ENCODE results near the gene POLR2I.
A peak's percentile ranks its signal among the peaks of the same experiment; 100 is the strongest.
"Not testable (repeated sequence)": the region's sequence is repeated elsewhere in the genome, so short reads cannot be mapped to it uniquely, and the experiment has no call there.

The POLR2I gene

DNA sequence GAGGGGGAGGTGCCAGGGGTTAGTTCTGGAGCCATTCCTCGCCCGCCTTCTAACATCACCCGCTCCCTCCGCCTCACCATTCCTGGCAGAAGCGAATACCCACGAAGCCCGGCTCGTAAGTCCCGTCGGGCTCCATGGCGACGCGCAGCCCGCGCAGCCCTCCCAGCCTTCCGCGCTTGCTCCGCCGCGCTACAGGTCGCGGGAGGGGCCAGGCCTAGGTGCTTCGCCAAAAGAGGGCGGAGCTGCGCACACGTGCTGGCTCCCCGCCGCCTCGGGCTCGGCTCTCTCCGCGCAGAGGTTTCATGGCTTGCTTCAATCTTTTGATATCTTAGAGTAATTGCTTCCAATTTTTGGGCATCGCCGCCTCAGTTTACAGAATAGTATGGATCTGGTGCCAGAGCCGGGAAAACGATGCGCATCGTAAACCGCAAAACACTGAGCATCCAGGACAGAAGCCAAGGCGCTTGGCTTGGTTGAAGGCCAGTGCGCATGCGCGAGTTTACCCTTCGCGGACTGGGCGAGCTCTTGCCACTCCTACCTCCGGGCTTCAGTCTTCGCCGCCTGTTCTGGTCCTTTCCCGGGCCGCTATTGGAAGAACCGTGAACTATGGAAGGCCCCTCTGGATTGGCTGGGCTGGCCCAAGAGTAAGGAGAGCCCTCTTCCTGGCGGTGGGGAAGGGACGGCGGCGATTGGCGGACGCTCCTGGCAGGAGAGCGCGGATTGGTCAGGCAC, at the start of gene POLR2I:
Gene POLR2I, minus strand, starts transcription at position 155 of the 732 bp plus-strand sequence. Its CDS starts 19 bp downstream, at position 136.
- peak; percentile 100 for DNase-seq

DNA sequence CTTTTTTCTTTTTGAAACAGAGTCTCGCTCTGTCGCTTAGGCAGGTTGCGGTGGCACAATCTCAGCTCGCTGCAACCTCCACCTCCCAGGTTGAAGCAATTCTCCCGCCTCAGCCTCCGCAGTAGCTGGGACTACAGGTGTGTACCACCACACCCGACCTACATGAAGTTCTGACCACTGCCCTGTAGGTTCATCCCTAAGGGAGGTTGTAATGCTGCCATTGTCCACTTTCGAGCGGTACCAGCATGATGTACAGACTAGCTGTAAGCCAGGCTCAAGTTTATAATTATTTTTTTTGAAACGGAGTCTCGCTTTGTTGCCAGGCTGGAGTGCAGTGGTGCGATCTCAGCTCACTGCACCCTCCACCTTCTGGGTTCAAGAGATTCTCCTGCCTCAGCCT, 49.1 kb upstream of the POLR2I start:
- DNase-seq = no peak

- DNase-seq = no peak
Measured at GRCh38 chr19:36160821-36161596, 46.3 kb upstream of the POLR2I start.

GRCh38 chr19:36153126-36153525, 38.5 kb upstream of the POLR2I start:
- no peak for DNase-seq

- DNase-seq = no peak
Measured at GRCh38 chr19:36152352-36153091, 37.8 kb upstream of the POLR2I start, which contains the start of gene COX7A1. Gene COX7A1, minus strand, starts transcription at chr19:36152447. Its CDS starts 40 bp downstream, at chr19:36152407.

DNA sequence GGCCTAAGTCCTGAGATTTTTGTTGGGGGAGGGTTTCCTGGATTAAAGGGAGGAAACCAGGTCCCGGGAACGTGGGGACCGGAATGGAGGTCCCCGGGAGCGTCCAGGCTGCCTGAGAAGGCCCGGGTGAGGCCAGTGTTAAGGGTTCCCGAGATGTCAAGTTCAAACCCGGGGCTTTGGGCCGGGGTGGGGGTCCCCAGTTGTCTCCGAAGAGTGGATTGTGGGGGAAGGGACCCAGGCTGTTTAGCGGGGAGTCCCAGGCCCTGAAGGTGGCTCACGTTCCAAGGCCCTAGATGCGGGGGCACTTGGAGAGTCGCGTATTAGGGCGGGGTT, 37.3 kb upstream of the POLR2I start:
- no peak for DNase-seq

DNA sequence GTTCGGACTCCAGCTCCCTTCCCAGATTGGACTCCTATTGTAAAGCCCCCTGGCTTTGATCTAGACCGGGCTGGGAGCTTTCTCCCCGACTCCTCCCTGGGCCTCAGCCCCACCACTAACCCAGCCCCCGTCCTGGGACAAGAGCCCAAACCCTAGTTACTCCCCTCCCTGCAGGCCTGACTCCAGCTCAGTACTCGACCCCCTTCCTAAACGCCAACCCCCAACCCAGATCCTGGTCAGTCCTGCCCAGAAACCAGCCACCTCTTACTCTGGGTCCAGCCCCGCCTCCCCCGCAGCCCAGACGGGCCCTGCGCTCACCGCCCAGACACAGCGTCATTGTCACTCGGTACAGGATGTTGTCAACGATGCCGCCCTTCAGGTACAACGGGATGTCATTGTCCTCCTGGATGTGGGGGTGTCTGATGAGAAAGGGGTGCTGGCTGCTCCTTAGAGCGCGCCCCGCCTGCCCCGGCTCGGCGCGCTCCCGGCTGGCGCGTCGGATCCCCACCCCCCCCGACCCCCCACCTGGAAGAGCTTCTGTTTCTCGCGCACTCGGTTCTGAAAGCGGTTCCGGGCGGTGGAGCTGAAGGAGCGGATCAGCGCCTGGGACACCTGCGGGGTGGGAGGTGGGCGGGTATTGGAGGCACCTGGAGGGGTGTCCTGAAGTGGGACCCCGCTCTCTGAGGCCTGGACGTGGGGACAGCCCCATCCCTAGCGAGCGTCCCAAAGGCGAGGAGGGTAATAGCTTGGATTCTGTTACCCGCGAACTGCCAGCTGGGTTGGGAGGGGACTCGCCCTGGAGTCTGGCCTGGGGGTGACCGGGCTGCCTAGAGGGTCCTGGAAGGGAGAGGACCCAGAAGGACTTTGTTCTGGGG, 36.7 kb upstream of the POLR2I start:
- no peak for DNase-seq

DNA sequence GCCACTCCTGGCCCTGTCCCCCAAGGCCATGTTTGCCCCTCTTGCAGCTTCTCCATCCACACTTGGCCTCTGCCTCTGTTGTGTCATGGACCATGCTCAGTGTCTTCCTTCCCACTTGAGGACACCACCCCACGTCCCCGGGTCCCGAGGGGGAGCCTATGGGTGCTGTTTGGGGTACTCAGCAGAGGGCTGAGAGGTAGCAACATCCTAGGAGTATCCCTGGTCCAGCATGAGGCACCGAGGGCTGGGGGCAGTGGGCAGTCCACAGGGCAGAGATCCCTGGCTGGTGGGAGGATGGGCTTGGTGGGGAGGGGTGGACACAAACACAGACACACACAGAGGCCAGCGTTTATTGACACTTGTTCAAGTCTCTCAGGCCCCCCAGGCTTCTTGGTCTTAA, 35.9 kb upstream of the POLR2I start:
- DNase-seq = no peak

DNA sequence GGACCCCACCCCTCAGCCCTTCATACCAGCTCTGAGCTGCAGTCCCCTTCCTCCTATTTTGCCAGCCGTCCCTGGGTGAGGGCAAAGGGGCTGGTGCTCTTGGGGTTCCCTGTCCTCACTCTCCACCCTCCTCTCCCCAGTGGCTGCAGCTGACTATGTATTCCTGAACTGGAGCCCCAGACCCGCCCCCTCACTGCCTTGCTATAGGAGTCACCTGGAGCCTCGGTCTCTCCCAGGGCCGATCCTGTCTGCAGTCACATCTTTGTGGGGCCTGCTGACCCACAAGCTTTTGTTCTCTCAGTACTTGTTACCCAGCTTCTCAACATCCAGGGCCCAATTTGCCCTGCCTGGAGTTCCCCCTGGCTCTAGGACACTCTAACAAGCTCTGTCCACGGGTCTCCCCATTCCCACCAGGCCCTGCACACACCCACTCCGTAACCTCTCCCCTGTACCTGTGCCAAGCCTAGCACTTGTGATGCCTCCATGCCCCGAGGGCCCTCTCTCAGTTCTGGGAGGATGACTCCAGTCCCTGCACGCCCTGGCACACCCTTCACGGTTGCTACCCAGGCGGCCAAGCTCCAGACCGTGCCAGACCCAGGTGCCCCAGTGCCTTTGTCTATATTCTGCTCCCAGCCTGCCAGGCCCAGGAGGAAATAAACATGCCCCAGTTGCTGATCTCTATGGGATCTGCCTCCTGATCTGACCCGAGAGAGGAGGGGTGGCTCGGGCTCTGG, 35.2 kb upstream of the POLR2I start:
- DNase-seq = no peak

- no peak for DNase-seq
Measured at GRCh38 chr19:36144624-36145023, 29.9 kb upstream of the POLR2I start.

DNA sequence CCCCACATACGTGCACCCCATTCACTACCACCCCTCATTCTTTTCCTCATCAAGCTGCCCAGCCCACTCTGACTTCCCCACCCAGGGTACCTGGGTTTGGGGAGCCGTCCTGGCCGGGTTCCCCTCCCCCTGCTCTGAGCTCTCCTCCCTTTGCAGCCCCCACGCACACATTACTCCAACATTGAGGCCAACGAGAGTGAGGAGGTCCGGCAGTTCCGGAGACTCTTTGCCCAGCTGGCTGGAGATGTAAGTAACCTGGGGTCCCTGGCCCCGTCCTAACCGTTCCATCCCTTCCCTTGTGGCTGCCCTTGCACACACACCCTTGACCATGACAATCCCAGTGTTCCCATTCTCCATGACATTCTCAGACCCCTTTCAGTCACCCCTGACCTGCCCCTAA, 27.8 kb upstream of the POLR2I start:
- DNase-seq = no peak

DNA sequence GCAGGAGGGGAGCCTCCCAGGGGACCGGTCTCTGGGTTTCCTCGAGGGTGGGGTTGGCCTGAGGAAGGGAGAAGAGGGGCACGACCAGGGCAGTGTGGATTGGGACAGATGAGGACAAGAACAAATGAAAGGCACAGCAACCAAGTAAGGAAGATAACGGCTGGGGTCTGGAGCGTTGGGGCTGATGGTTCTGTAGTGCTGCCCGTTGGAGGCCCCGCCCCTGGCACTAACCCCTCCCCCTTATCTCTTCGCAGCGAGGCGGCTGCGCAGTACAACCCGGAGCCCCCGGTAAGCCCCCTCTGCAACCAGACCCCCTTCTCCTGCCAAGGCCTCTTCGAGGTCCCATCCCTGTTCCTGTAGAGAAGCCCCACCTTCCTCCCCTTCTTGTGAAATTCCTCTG, 27.4 kb upstream of the POLR2I start:
- no peak for DNase-seq

DNA sequence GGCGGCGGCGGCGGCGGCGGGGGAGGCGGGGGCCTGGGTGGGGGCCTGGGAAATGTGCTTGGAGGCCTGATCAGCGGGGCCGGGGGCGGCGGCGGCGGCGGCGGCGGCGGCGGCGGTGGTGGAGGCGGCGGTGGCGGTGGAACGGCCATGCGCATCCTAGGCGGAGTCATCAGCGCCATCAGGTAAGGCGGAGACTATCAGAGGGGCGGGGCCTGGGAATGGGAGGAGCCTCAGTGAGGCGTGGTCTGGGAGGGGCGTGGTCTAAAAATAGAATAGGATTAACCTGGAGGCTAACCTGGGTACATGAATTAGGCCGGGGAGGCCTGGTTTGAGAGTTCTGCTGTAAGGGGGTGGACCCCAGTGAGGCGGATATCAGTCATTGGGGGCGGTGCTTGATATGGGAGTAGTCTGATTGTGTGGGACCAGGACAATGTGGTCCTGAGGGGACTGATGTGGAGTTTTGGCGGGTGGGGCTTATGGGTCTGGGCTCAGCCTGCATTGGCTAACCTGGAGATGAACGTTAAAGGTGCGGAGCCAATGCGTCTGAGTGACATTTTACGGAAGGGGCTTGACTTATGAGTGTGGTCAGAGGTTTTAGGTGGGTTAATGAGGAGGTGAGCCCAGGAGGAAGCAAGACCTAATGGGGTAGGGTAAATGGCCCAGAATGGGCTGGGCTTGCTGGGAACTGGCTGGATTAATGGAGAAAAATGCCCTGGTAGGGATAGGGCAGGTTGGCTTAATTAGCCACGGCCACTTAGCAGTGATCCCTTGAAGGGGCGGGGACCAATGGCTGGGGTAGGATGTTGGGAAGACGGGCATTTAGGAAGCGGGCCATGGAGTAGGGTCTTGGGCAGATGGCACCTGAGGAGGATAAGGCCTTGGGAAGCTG, 26.6 kb upstream of the POLR2I start:
- DNase-seq = peak; percentile 88

GRCh38 chr19:36140304-36141038, 25.8 kb upstream of the POLR2I start:
- DNase-seq = peak; percentile 92

DNA sequence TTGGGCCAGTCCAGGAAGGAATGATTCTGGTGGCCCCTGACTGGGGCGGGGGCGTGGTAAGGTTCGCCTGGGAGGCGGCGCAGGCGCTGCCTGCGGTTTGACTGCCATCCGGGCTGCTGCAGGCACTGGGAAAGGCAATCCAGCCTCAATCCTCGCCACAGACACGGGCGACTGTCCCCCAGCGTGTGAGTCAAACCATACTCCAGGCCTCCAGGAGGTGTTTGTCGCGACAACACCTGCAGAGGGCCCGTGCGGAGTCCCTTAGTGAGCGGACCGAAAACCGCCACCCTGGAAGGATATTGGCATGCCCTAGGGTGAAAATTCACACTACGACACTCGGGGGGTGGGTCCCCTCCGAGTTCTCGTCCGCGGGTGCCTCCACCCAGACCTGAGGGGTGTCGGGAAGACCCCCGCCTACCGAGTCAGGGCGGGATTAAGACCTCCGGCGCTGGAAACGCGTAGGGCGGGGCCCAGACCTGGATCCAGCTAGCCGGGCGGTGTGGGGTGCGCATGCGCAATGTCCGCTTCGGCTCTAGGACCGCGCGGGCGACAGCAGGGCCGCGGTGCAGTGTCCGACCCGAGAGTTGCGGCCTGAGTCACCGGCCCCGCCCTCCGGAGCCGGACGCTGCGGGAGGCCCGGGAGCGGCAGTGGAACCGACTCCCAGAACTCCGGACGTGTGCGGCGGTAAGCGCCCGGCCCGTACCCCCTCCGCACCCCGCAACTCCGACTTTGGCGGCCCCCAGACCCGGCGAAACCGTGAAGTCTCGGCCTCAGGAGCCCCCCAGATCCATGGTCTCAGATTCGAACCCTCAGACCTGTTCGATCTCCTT, 25.0 kb upstream of the POLR2I start, which contains the start of gene CAPNS1:
Gene CAPNS1, plus strand, starts transcription at position 594 of the 831 bp plus-strand sequence. CDS start 946 bp downstream, outside the sequence.
- peak; percentile 98 for DNase-seq

GRCh38 chr19:36139120-36139472, 24.4 kb upstream of the POLR2I start:
- no peak for DNase-seq

GRCh38 chr19:36136964-36137686, 22.4 kb upstream of the POLR2I start:
- peak; percentile 75 for DNase-seq

DNA sequence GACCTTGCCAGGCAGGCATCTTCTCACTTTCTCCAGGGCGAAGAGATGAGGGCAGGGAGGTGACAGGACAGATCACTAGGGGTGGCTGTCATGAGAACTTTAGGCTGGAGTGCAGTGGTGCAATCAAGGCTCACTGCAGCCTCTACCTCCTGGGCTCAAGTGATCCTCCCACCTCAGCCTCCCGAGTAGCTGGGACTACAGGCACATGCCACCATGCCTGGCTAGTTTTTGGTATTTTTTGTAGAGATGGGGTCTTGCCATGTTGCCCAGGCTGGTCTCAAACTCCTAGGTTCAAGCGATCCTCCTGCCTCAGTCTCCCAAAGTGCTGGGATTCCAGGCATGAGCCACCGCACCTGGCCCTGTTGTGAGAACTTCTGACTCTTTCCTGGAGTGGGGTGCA, 20.2 kb upstream of the POLR2I start:
- DNase-seq = not testable (repeated sequence)

Data from NCI-H69 (cell line).